Inferior parietal cortex (tissue), 1 donor: ENCODE results near the gene CNPPD1.

Source experiments
- DNase-seq: peaks from one replicate; pipeline ENCODE4 v3.0.0-alpha.2; 2016; ENCODE audit errors: extremely low spot score

CNPPD1 gene

GRCh38 chr2:219122202-219122980 lies 54.3 kb downstream of the CNPPD1 start:
- no peak for DNase-seq
